ENCODE results near the gene MAML2.

MAML2 gene

GRCh38 chr11:96358321-96358720 is 15.3 kb upstream of the MAML2 start:
- in situ Hi-C loops (cut with MboI; ENCODE audit: low sequenced_read_pairs): no loop called here
- H3K4me3 ChIP-seq: no peak overlapping the region
- no peak for DNase-seq (ENCODE audit: low spot score in 2 of 2)
- no peaks in the 10 kb centered on the region for H3K27me3 ChIP-seq (ENCODE audit: low read depth)
- H3K4me1 ChIP-seq: peaks cover 18% of the 10 kb centered on the region
- H3K36me3 ChIP-seq (replicated peaks): no peaks in the 10 kb centered on the region
- H3K9me3 ChIP-seq: no peaks in the 10 kb centered on the region

- no peak for DNase-seq (ENCODE audit: low spot score in 2 of 2)
- Histone ChIP-seq H3K4me1 (peaks cover 18% of the 10 kb centered on the region), H3K9me3 (no peaks in the 10 kb centered on the region), H3K4me3 (no peak overlapping the region), H3K27me3 (ENCODE audit: low read depth) (no peaks in the 10 kb centered on the region), H3K36me3 (replicated peaks) (no peaks in the 10 kb centered on the region)
- in situ Hi-C loops (cut with MboI; ENCODE audit: low sequenced_read_pairs): no loop called here
Measured at GRCh38 chr11:96357794-96358193, 14.8 kb upstream of the MAML2 start.

GRCh38 chr11:96356848-96357247 is 13.9 kb upstream of the MAML2 start:
- in situ Hi-C loops (cut with MboI; ENCODE audit: low sequenced_read_pairs): no loop called here
- Histone ChIP-seq H3K9me3 (no peaks in the 10 kb centered on the region), H3K4me3 (no peak overlapping the region), H3K36me3 (replicated peaks) (no peaks in the 10 kb centered on the region), H3K4me1 (peaks cover 18% of the 10 kb centered on the region), H3K27me3 (ENCODE audit: low read depth) (no peaks in the 10 kb centered on the region)
- DNase-seq (ENCODE audit: low spot score in 2 of 2): peak; percentile 51 to 74

GRCh38 chr11:96342014-96342960 is 708 bp downstream of the MAML2 start:
- Histone ChIP-seq H3K4me1 (peaks cover 48% of the 10 kb centered on the region), H3K36me3 (replicated peaks) (no peaks in the 10 kb centered on the region), H3K4me3 (peak overlapping the region; percentile 54), H3K27me3 (ENCODE audit: low read depth) (no peaks in the 10 kb centered on the region), H3K9me3 (no peaks in the 10 kb centered on the region)
- in situ Hi-C loops (cut with MboI; ENCODE audit: low sequenced_read_pairs): no loop called here
- DNase-seq (ENCODE audit: low spot score in 2 of 2): no peak

GRCh38 chr11:96341211-96342013 is 1.6 kb downstream of the MAML2 start:
- H3K36me3 ChIP-seq (replicated peaks): no peaks in the 10 kb centered on the region
- in situ Hi-C loops (cut with MboI; ENCODE audit: low sequenced_read_pairs): no loop called here
- peak overlapping the region; percentile 54 for H3K4me3 ChIP-seq
- H3K9me3 ChIP-seq: no peaks in the 10 kb centered on the region
- DNase-seq (ENCODE audit: low spot score in 2 of 2): peak in 1 of 2 experiments; percentile 43
- H3K27me3 ChIP-seq (ENCODE audit: low read depth): no peaks in the 10 kb centered on the region
- peaks cover 57% of the 10 kb centered on the region for H3K4me1 ChIP-seq

- H3K4me1 ChIP-seq: peaks cover 66% of the 10 kb centered on the region
- in situ Hi-C loops (cut with MboI; ENCODE audit: low sequenced_read_pairs): no loop called here
- H3K4me3 ChIP-seq: no peak overlapping the region
- no peaks in the 10 kb centered on the region for H3K27me3 ChIP-seq (ENCODE audit: low read depth)
- H3K9me3 ChIP-seq: no peaks in the 10 kb centered on the region
- no peak for DNase-seq (ENCODE audit: low spot score in 2 of 2)
- H3K36me3 ChIP-seq (replicated peaks): no peaks in the 10 kb centered on the region
Measured at GRCh38 chr11:96340555-96340885, 2.5 kb downstream of the MAML2 start.

- no peaks in the 10 kb centered on the region for H3K27me3 ChIP-seq (ENCODE audit: low read depth)
- no peaks in the 10 kb centered on the region for H3K36me3 ChIP-seq (replicated peaks)
- no peaks in the 10 kb centered on the region for H3K9me3 ChIP-seq
- DNase-seq (ENCODE audit: low spot score in 2 of 2): no peak
- H3K4me3 ChIP-seq: no peak overlapping the region
- H3K4me1 ChIP-seq: peaks cover 68% of the 10 kb centered on the region
- in situ Hi-C loops (cut with MboI; ENCODE audit: low sequenced_read_pairs): no loop called here
Measured at GRCh38 chr11:96339706-96340554, 3.1 kb downstream of the MAML2 start.

- H3K36me3 ChIP-seq (replicated peaks): no peaks in the 10 kb centered on the region
- H3K4me3 ChIP-seq: no peak overlapping the region
- DNase-seq (ENCODE audit: low spot score in 2 of 2): no peak
- in situ Hi-C loops (cut with MboI; ENCODE audit: low sequenced_read_pairs): no loop called here
- no peaks in the 10 kb centered on the region for H3K27me3 ChIP-seq (ENCODE audit: low read depth)
- H3K9me3 ChIP-seq: no peaks in the 10 kb centered on the region
- H3K4me1 ChIP-seq: peaks cover 71% of the 10 kb centered on the region
Measured at GRCh38 chr11:96338910-96339705, 3.9 kb downstream of the MAML2 start.

GRCh38 chr11:96337541-96338431 is 5.2 kb downstream of the MAML2 start:
- no peaks in the 10 kb centered on the region for H3K36me3 ChIP-seq (replicated peaks)
- peak; percentile 61 to 64 for DNase-seq (ENCODE audit: low spot score in 2 of 2)
- H3K4me3 ChIP-seq: no peak overlapping the region
- in situ Hi-C loops (cut with MboI; ENCODE audit: low sequenced_read_pairs): no loop called here
- H3K4me1 ChIP-seq: peaks cover 79% of the 10 kb centered on the region
- H3K27me3 ChIP-seq (ENCODE audit: low read depth): no peaks in the 10 kb centered on the region
- H3K9me3 ChIP-seq: no peaks in the 10 kb centered on the region

GRCh38 chr11:96335388-96335787 is 7.6 kb downstream of the MAML2 start:
- no peaks in the 10 kb centered on the region for H3K27me3 ChIP-seq (ENCODE audit: low read depth)
- H3K4me3 ChIP-seq: no peak overlapping the region
- no peaks in the 10 kb centered on the region for H3K36me3 ChIP-seq (replicated peaks)
- peaks cover 89% of the 10 kb centered on the region for H3K4me1 ChIP-seq
- in situ Hi-C loops (cut with MboI; ENCODE audit: low sequenced_read_pairs): no loop called here
- no peak for DNase-seq (ENCODE audit: low spot score in 2 of 2)
- no peaks in the 10 kb centered on the region for H3K9me3 ChIP-seq

GRCh38 chr11:96334219-96334618 is 8.8 kb downstream of the MAML2 start:
- Histone ChIP-seq H3K9me3 (no peaks in the 10 kb centered on the region), H3K36me3 (replicated peaks) (no peaks in the 10 kb centered on the region), H3K4me1 (peaks cover 89% of the 10 kb centered on the region), H3K4me3 (no peak overlapping the region), H3K27me3 (ENCODE audit: low read depth) (no peaks in the 10 kb centered on the region)
- in situ Hi-C loops (cut with MboI; ENCODE audit: low sequenced_read_pairs): no loop called here
- DNase-seq (ENCODE audit: low spot score in 2 of 2): no peak

GRCh38 chr11:96333191-96333719 is 9.7 kb downstream of the MAML2 start:
- H3K27me3 ChIP-seq (ENCODE audit: low read depth): no peaks in the 10 kb centered on the region
- no peaks in the 10 kb centered on the region for H3K36me3 ChIP-seq (replicated peaks)
- no peaks in the 10 kb centered on the region for H3K9me3 ChIP-seq
- DNase-seq (ENCODE audit: low spot score in 2 of 2): peak; percentile 21 to 70
- peaks cover 85% of the 10 kb centered on the region for H3K4me1 ChIP-seq
- H3K4me3 ChIP-seq: no peak overlapping the region
- in situ Hi-C loops (cut with MboI; ENCODE audit: low sequenced_read_pairs): no loop called here
